Stimulated activated CD4-positive, alpha-beta T cell treated with anti-CD3 and anti-CD28 coated beads, Interleukin-2, amount 100 ng/mL, for 24 hours (primary cell): Measurements from ENCODE around the gene HSFX1.
"Not testable (repeated sequence)": the region's sequence is repeated elsewhere in the genome, so short reads cannot be mapped to it uniquely, and the experiment has no call there.

ENCODE experiments used
- DNase-seq, 2 donors: peaks; one replicate each; pipeline ENCODE4 v3.0.0-alpha.2; 2020

HSFX1 gene, protein sequence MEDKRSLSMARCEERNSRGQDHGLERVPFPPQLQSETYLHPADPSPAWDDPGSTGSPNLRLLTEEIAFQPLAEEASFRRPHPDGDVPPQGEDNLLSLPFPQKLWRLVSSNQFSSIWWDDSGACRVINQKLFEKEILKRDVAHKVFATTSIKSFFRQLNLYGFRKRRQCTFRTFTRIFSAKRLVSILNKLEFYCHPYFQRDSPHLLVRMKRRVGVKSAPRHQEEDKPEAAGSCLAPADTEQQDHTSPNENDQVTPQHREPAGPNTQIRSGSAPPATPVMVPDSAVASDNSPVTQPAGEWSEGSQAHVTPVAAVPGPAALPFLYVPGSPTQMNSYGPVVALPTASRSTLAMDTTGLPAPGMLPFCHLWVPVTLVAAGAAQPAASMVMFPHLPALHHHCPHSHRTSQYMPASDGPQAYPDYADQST

DNA sequence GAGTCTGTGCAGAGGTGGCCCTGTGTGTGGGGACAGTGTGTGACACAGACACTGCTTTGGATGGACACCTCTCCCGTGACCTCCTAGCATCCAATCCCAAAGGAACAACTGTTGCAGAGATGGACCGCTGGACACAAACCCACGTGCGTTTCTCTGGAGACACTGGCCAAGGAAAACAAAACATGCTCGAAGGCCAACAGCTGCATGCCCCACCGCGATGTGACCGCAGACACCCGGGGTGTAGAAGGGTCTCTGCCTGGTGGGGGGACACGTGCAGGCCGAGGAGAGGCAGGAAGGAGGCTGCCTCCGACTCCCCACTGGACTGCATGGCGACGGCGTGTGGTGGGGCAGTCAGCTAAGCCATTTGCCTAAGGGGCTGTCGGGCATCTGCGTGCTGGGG, at the start of gene HSFX1:
HSFX1 (plus strand) TSS at position 301 of the 400 bp plus-strand sequence. CDS start 614 bp downstream, outside the sequence.
- not testable (repeated sequence) for DNase-seq

DNA sequence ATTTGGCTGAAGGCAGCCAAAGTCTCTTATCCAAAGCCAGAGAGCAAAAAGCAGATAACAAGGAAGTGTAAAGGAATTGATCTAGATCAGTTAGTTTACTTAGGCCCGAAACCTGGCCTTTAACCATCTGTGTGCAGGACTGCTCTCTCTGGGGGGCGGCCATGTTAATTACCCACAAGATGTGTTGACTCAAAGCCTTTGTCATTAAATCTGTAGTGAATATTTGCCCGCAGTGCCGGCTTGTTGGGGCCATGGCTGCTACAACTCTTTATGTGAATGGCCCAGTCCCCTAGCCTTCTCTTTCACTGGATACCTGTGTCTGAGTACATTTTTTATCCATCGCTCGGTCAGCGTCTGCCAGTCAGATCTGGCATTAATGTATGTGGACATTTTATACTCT, 46.6 kb upstream of the HSFX1 start:
- not testable (repeated sequence) for DNase-seq

GRCh38 chrX:149742269-149742668, 31.6 kb upstream of the HSFX1 start:
- not testable (repeated sequence) for DNase-seq

- DNase-seq: not testable (repeated sequence)
Measured at GRCh38 chrX:149746390-149747007, 27.4 kb upstream of the HSFX1 start.

DNA sequence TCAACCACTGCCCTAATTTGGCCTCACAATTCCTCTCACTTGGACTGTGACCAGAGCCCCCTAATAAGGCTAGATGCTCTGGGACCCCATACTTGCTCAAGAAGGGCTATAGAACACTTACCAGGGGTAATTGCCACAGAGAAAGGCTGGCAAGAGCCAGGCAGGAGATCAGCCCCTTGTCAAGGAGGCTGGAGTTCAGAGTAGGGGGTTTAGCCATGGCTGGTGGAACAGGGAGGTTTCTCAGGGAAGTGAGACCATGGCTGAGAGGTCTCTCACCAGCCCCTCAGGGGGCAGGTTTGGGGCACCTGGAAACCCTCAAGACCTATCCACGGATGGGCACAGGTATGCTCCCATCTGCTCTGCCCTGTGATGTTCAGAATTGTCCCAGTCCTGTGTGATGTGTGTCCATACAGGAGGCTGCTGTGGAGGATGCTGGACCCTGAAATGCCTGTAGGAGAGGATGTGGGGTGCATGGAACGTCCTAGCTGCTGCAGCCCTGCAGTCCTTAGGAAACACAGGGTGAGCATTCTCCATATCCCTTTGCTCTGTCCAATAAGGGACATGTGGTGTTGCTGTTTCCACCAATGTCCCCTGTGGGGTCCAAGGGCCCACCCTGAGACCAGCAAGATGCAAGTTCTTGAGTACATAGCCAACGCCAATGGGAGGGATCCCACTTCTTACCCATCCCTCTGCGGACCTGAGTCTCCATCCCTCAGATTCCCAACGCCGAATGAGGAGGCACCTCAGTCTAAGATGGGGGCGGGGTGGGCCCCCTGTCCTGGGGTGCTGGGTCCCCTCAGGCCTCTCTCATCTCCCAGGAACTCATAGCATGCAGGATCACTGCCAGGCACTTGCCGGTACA, 16.4 kb upstream of the HSFX1 start:
- no peak for DNase-seq

DNA sequence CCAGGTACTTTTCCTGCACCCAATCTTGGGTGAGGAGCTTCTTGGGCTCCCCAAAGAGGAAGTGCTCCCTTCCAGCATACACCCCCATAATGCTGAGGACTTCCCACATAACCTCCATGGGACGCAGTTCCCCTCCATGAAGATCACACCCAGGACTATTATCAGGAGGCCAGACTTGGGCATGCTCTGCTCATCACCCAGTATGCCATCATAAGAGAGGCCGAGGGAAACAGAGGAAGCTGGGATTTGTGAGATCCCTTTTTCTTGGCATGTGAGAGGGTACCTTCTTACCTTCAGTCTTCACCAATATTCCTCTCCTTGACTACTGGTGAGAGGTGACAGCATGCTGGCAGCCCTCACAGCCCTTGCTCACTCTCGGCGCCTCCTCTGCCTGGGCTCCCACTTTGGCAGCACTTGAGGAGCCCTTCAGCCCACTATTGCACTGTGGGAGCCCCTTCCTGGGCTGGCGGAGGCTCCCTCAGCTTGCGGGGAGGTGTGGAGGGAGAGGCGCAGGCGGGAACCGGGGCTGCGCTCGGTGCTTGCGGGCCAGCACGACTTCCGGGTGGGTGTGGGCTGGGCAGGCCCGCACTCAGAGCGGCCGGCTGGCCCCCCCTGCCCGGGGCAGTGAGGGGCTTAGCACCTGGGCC, 15.7 kb upstream of the HSFX1 start:
- no peak for DNase-seq

DNA sequence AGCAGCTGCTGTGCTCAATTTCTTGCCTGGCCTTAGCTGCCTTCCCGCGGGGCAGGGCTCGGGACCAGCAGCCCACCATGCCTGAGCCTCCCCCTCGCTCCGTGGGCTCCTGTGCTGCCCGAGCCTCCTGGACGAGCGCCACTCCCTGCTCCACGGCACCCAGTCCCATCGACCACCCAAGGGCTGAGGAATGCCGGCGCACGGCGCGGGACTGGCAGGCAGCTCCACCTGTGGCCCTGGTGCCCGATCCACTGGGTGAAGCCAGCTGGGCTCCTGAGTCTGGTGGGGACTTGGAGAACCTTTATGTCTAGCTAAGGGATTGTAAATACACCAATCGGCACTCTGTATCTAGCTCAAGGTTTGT, 15.2 kb upstream of the HSFX1 start:
- DNase-seq: not testable (repeated sequence)

- no peak for DNase-seq
Measured at GRCh38 chrX:149759824-149760223, 14.0 kb upstream of the HSFX1 start.

DNA sequence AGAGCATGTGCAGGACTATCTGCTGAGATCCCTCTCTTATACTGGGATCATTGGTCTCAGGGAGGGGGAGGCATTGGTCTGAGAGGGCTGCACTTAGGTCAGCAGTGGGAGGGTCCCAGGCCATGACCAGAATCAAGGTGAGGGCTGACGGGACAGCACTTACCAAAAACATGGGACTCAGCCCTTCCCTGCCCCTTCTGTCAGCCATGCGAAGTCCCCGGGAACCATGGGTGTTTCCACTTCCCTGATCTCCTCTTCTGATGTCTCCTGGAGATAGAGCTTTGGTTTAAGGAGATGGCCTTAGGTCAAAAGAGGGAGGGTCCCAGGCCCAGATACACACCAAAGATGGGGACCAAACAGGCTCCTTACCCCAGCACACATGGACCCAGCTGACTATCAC, 12.9 kb upstream of the HSFX1 start:
- no peak for DNase-seq

GRCh38 chrX:149761858-149762674, 11.8 kb upstream of the HSFX1 start:
- not testable (repeated sequence) for DNase-seq

DNA sequence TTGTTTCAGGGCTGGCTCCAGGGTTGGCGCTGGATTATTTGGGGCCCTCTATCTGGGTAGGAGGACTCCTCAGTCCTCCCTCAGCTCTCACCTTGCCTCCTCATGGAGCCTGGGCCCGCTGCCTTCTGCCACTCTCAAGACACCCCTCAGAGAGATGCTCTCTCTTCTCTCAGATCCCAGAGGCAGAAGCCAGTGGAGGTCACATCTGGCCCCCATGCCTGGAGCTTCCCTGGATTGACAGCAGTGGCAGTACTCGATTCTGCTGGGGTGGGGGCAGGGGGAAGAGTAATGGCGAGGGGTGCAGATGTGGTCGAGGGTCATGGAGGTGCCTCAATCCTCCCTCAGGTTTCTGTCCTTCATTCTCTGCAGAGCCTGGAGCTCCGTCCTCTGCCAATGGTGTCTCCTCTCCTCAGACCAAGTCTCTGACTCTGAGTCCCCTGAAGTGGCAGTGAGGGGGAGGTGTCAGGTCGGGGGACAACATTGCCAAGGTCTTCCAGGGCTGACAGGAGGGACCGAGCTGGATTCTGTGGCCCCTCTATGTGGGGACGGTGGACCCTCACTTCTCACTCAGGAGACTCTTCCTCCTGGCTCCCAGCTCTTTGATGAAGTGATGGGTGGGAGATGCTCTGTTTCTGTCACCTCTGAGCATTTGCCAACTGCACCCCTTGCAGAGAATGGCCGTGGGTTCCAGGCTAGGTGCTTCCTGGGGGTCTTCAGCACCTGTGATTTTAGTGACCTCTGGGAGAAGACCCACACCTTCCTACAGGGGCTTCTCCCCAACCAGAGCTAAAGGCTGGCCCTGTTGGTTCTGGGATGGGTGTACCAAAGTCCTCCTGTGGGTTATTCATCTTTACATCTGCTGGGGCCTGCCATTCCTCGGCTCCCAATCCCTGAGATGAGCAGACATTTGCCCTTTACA, 10.9 kb upstream of the HSFX1 start:
- DNase-seq: no peak

DNA sequence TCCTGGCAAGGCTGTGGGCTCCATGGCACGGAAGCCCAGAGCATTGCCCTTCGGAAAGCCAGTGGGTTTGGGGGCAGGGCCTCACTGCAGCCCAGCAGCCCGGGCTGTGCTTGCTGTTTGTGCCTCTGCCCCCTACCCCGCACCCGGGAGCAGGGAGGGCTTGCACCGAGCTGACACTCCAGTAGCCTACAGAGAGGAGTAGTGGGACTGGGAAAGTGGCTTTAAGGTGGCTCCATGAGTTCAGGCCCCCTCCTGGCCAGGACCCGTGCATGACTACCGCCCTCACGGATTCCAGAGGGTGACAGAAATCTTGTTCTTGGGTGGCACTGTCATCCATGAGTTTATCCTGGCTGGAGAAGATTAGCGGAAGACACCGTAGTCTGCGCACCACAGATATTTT, 3.5 kb upstream of the HSFX1 start:
- DNase-seq: not testable (repeated sequence)

- DNase-seq: not testable (repeated sequence)
Measured at GRCh38 chrX:149773026-149773425, 842 bp upstream of the HSFX1 start.

DNA sequence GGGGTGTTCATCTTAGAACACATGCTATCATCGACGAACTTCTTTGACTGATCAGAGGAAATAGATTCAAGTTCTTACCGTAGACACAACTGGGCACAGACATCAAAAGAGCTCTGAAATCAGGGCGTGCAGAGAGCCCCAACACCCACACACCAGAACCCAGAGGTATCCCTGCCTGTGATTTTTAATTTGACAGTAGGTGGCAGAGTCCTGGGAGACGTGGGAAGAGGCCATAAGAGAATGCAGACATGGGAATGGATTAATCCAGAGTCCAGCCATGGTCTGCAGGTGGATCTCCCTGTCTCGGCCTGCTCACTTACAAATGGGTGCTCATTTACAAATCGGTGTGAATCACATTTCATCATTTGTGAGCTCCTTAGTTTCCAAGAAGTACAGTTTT, 4.1 kb downstream of the HSFX1 start:
- not testable (repeated sequence) for DNase-seq

DNA sequence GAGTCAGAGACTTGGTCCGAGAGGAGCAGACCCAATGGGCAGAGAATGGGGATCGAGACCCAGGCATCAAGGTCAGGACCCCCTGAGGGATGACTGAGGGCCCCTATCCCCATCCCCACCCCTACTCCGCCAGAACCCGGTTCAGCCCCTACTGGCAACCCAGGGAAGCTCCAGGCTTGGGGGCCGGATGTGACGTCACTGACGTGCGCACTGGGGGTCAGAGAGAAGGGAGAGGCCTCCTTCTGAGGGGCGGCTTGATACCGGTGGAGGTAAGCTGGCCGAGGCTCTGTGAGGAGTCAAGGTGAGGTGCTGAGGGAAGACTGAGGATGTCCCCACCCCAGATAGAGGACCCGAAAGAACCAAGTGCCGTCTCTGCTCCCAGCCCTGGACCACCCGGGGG, 7.9 kb downstream of the HSFX1 start, which contains the start of gene MAGEA9:
MAGEA9 (plus strand) TSS at position 204 of the 400 bp plus-strand sequence. CDS start 4,281 bp downstream, outside the sequence.
- not testable (repeated sequence) for DNase-seq

DNA sequence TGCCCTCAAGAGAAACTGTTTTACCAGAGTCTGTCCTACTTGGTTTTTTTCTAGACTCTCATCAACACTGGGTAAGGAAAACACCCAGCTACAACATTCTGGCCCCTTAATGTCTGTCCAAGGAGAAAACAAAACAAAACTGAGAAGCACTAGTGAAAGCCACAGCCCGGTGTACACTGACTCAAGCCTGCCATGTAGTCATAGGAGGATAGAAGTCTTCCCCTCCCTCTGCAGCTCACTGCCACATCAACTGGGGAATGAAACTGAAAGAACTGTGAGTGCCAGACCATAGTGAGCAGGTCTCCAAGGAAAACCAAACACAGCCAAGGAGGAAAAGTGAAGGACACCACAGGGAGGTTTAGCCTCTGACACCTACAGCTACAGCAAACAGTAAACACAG, 21.7 kb downstream of the HSFX1 start:
- not testable (repeated sequence) for DNase-seq

GRCh38 chrX:149799095-149799714, 25.3 kb downstream of the HSFX1 start:
- no peak for DNase-seq

DNA sequence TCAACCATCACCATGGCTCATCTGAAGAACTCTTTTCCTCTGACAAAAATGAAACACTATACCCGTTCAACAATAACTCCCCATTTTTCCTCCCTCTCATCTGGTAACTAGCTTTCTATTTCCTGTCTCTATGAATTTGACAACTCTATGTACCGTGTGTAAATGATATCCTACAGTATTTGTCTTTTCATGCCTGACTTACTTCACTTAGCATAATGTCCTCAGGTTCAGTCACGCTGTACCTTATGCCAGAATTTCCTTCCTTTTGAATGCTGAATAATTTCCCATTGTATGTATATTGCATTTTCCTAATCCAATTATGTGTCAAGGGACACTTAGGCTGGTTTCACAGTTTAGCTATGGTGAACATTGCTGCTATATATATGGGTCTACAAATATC, 26.1 kb downstream of the HSFX1 start:
- DNase-seq: no peak

- no peak for DNase-seq
Measured at GRCh38 chrX:149803458-149804062, 29.7 kb downstream of the HSFX1 start.

GRCh38 chrX:149804102-149804501, 30.2 kb downstream of the HSFX1 start:
- DNase-seq: no peak
